SK-N-SH (cell line): ENCODE measurements around the gene TCOF1. TPM values are rescaled to one million over a fixed set of nuclear protein-coding genes. Genes with fewer than 3 reads are reported as not detected.
A peak's percentile ranks its signal among the peaks of the same experiment; 100 is the strongest.

Experiments
- CTCF ChIA-PET: fragments of 300-600, 350-600 bp; formaldehyde crosslinking; extraction: SDS; loops from one replicate; lab custom pipeline; 2021; lab: Yijun Ruan, JAX
- POLR2A ChIA-PET: fragments of 350-600 bp; sonication (Branson Sonifier 250); formaldehyde crosslinking; extraction: SDS; loops from one replicate; lab custom pipeline; 2020; ENCODE audit warnings: antibody characterized with exemption, inconsistent platforms; lab: Yijun Ruan, JAX
- DNase-seq: peaks from one replicate; pipeline ENCODE4 v3.0.0; 2012
- H2AFZ ChIP-seq: fragments of 200-600 bp; sonication (generic); 2 replicates; pipeline ENCODE4 v1.8.1; 2016; ENCODE audit warnings: antibody characterized with exemption, mild to moderate bottlenecking, low read depth
- H3F3A ChIP-seq: fragments of 200-600 bp; sonication (generic); replicated peaks from 2 replicates; pipeline ENCODE3; 2016; ENCODE audit warnings: antibody characterized with exemption, mild to moderate bottlenecking; ENCODE audit not compliant: insufficient read depth
- H3K27ac ChIP-seq, 2 experiments: fragments of 200-500 bp in 1 of 2; fragments of 200-600 bp in 1 of 2; sonication (Bioruptor generic) in 1 of 2; sonication (generic), shearing (Covaris generic) in 1 of 2; 2 replicates each; pipeline versions ENCODE4 v1.5.1 to v1.6.1; 2014 to 2016; ENCODE audit warnings: low read depth in 2 of 2, inconsistent platforms in 1 of 2, low read length in 1 of 2, mild to moderate bottlenecking in 1 of 2, mixed read lengths in 1 of 2
- H3K27me3 ChIP-seq: fragments of 200-600 bp; sonication (generic), shearing (Covaris generic); 2 replicates; pipeline ENCODE4 v1.6.1; 2016; ENCODE audit warnings: mixed run types; ENCODE audit not compliant: insufficient read depth
- H3K36me3 ChIP-seq, 2 experiments: fragments of 200-500 bp in 1 of 2; fragments of 200-600 bp in 1 of 2; sonication (Bioruptor generic) in 1 of 2; sonication (generic) in 1 of 2; replicated peaks in 1 of 2; 2 replicates each; pipeline versions ENCODE3 to v1.5.1; 2014 to 2016; ENCODE audit warnings: low read length in 1 of 2, mild to moderate bottlenecking in 1 of 2; ENCODE audit not compliant: insufficient read depth in 2 of 2, control insufficient read depth in 1 of 2
- H3K4me1 ChIP-seq, 2 experiments: fragments of 200-500 bp in 1 of 2; fragments of 200-600 bp in 1 of 2; sonication (Bioruptor generic) in 1 of 2; sonication (generic), shearing (Covaris generic) in 1 of 2; 2 replicates each; pipeline versions ENCODE4 v1.5.1 to v1.6.1; 2014 to 2016; ENCODE audit warnings: low read depth in 1 of 2, low read length in 1 of 2, mixed run types in 1 of 2; ENCODE audit not compliant: insufficient read depth in 2 of 2, control insufficient read depth in 1 of 2
- H3K4me2 ChIP-seq: fragments of 200-600 bp; sonication (generic), shearing (Covaris generic); 2 replicates; pipeline ENCODE4 v1.6.1; 2017; ENCODE audit warnings: mixed run types
- H3K4me3 ChIP-seq, 2 experiments: fragments of 200-500 bp in 1 of 2; fragments of 200-600 bp in 1 of 2; sonication (Bioruptor generic) in 1 of 2; sonication (generic), shearing (Covaris generic) in 1 of 2; 2 replicates each; pipeline versions ENCODE4 v1.5.1 to v1.8.1; 2014 to 2016; ENCODE audit warnings: low read depth in 2 of 2, inconsistent platforms in 1 of 2, low read length in 1 of 2, mild to moderate bottlenecking in 1 of 2, mixed read lengths in 1 of 2, moderate library complexity in 1 of 2
- H3K79me2 ChIP-seq: fragments of 200-600 bp; sonication (generic); 2 replicates; pipeline ENCODE4 v1.8.1; 2017; ENCODE audit warnings: mild to moderate bottlenecking; ENCODE audit not compliant: insufficient read depth
- H3K9ac ChIP-seq: fragments of 200-600 bp; sonication (generic); 2 replicates; pipeline ENCODE4 v1.6.1; 2017; ENCODE audit warnings: mixed run types
- H3K9me2 ChIP-seq: fragments of 200-600 bp; sonication (generic); 2 replicates; pipeline ENCODE4 v1.6.1; 2017; ENCODE audit warnings: mixed run types
- H3K9me3 ChIP-seq: fragments of 200-600 bp; sonication (generic); 2 replicates; pipeline ENCODE4 v1.6.1; 2017; ENCODE audit warnings: mixed run types, mild to moderate bottlenecking, moderate library complexity
- H4K20me1 ChIP-seq: fragments of 200-600 bp; sonication (generic); 2 replicates; pipeline ENCODE4 v1.6.1; 2017; ENCODE audit warnings: mild to moderate bottlenecking, mixed run types; ENCODE audit not compliant: insufficient read depth
- CTCF ChIP-seq: fragments of 200-600 bp; sonication (generic); IDR thresholded peaks from 2 replicates; pipeline ENCODE4 v1.6.1; 2017; ENCODE audit warnings: antibody characterized with exemption, mild to moderate bottlenecking, moderate library complexity
- FOXM1 ChIP-seq: IDR thresholded peaks from 2 replicates; pipeline ENCODE4 v1.4.0; 2012; ENCODE audit warnings: low read depth, mild to moderate bottlenecking
- GATA2 ChIP-seq: sonication (generic); formaldehyde crosslinking; IDR thresholded peaks from 2 replicates; pipeline ENCODE4 v1.5.0; 2020; ENCODE audit warnings: mild to moderate bottlenecking, missing genetic modification reagents
- JUND ChIP-seq: IDR thresholded peaks from 2 replicates; pipeline ENCODE4 v1.4.0; 2012
- MAX ChIP-seq: IDR thresholded peaks from 2 replicates; pipeline ENCODE4 v1.4.0; 2012; ENCODE audit warnings: low read depth
- MXI1 ChIP-seq: IDR thresholded peaks from 2 replicates; pipeline ENCODE4 v1.6.1; 2012; ENCODE audit warnings: mild to moderate bottlenecking, low read depth, low read length, improper control_type of control experiment
- NFIC ChIP-seq: IDR thresholded peaks from 2 replicates; pipeline ENCODE4 v1.4.0; 2012; ENCODE audit warnings: borderline replicate concordance
- PBX3 ChIP-seq: IDR thresholded peaks from 2 replicates; pipeline ENCODE4; 2012
- SIN3A ChIP-seq: IDR thresholded peaks from 2 replicates; pipeline ENCODE4 v1.6.1; 2012; ENCODE audit warnings: low read depth, mild to moderate bottlenecking, low read length, moderate library complexity, borderline replicate concordance
- TCF12 ChIP-seq: IDR thresholded peaks from 2 replicates; pipeline ENCODE4 v1.4.0; 2012
- USF2 ChIP-seq: fragments of 150-350 bp; IDR thresholded peaks from 2 replicates; pipeline ENCODE4 v1.6.1; 2017; ENCODE audit warnings: antibody characterized with exemption, low read length, low read depth, borderline replicate concordance
- YY1 ChIP-seq: IDR thresholded peaks from 2 replicates; pipeline ENCODE4 v1.4.0; 2012; ENCODE audit warnings: low read depth, mild to moderate bottlenecking
- ZBTB33 ChIP-seq: IDR thresholded peaks from 2 replicates; pipeline ENCODE4 v1.4.0; 2012; ENCODE audit warnings: low read depth, borderline replicate concordance
- WGBS: methylation state at CpG from one replicate; pipeline ENCODE4 v1.1.6; 2017; ENCODE audit warnings: low lambda C conversion rate; 5-methylcytosine and 5-hydroxymethylcytosine counted together
- polyA plus RNA-seq, 3 experiments: library from polyadenylated mRNA; depleted of rRNA; stranded (reverse); fragments of >200 nt; gene quantifications; 2 replicates each; pipeline ENCODE4 v1.2.3, GENCODE V29; 2012
- TF ChIP-seq, protein P1 (sequence below): IDR thresholded peaks from 2 replicates; pipeline ENCODE4 v1.4.0; 2012; ENCODE audit warnings: low read depth, borderline replicate concordance

Gene TCOF1
- polyA plus RNA-seq, 1 of the 3 experiments (the other 2 are of a cell fraction): 33.0 TPM

GRCh38 chr5:150318613-150319483, 38.6 kb upstream of the TCOF1 start:
- peak overlapping the region; percentile 65 for H3K9ac ChIP-seq
- H3K9me2 ChIP-seq: no peaks in the 10 kb centered on the region
- no peak overlapping the region for H3K4me3 ChIP-seq
- H3K27ac ChIP-seq: peak overlapping the region; percentile 36 to 99; a peak in 3 of 4 replicates
- H3K4me2 ChIP-seq: 0 out of 2 replicates have a peak overlapping the region, but pooled peaks have one; percentile 9
- 92% methylated on average over 6 of the region's 9 CpGs for WGBS
- H4K20me1 ChIP-seq: no peaks in the 10 kb centered on the region
- H3K9me3 ChIP-seq: no peaks in the 10 kb centered on the region
- H3F3A ChIP-seq: peaks cover 34% of the 10 kb centered on the region
- H3K79me2 ChIP-seq: no peaks in the 10 kb centered on the region
- no peaks in the 10 kb centered on the region for H3K27me3 ChIP-seq
- DNase-seq: no peak
- TF ChIP-seq CTCF (no peak), YY1 (no peak), MAX (no peak), TCF12 (no peak), NFIC (no peak), USF2 (no peak)
- peak overlapping the region; percentile 52; the same call in 1 of the 2 replicates for H2AFZ ChIP-seq
- ChIA-PET POLR2A (no interaction called here), CTCF (interaction anchor here (1.1 to 2.1 kb wide), 3 partner anchors 32 to 72 kb away, joined by 3 to 6 read pairs (median 6); no protein-coding TSS in a partner anchor)
- H3K4me1 ChIP-seq: peaks cover 29 to 30% of the 10 kb centered on the region in 2 experiments
- no peaks in the 10 kb centered on the region for H3K36me3 ChIP-seq

DNA sequence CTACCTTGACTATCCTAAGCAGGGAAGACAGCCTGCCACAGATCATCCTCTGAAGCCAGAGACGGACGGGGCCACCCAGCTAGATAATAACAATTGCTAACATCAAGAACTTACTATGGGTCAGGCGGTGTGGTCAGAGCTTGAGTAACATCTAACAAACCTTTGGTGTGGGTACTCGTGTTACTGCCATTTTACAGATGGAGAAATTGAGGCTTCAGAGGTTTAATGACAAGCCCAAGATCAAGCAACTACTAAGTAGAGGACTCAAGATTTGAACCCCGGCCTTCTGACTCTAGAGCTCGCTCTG, 38.1 kb upstream of the TCOF1 start:
- TF ChIP-seq, protein P1, sequence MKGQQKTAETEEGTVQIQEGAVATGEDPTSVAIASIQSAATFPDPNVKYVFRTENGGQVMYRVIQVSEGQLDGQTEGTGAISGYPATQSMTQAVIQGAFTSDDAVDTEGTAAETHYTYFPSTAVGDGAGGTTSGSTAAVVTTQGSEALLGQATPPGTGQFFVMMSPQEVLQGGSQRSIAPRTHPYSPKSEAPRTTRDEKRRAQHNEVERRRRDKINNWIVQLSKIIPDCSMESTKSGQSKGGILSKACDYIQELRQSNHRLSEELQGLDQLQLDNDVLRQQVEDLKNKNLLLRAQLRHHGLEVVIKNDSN: no peak
- TF ChIP-seq ZBTB33 (no peak), TCF12 (no peak), FOXM1 (no peak), JUND (no peak), MXI1 (no peak), CTCF (no peak), NFIC (no peak), GATA2 (CRISPR knock-in tag) (no peak), SIN3A (no peak), PBX3 (no peak)
- Histone ChIP-seq H3K27me3 (no peaks in the 10 kb centered on the region), H3K36me3 (no peaks in the 10 kb centered on the region), H3K79me2 (no peaks in the 10 kb centered on the region), H3K4me2 (0 out of 2 replicates have a peak overlapping the region, but pooled peaks have one; percentile 9), H3F3A (peaks cover 34% of the 10 kb centered on the region), H3K4me1 (peaks cover 27% of the 10 kb centered on the region in 2 experiments), H4K20me1 (no peaks in the 10 kb centered on the region), H3K9me3 (no peaks in the 10 kb centered on the region), H3K9me2 (no peaks in the 10 kb centered on the region), H3K4me3 (no peak overlapping the region), H2AFZ (no peak overlapping the region), H3K9ac (peak overlapping the region; percentile 65), H3K27ac (peak overlapping the region in 1 of 2 experiments; percentile 99; a peak in 2 of 4 replicates)
- DNase-seq: no peak
- POLR2A ChIA-PET: no interaction called here
- CTCF ChIA-PET: interaction anchor here (1.1 to 2.1 kb wide), 4 partner anchors 15 to 73 kb away, joined by 3 to 6 read pairs (median 5); no protein-coding TSS in a partner anchor
- WGBS: 98% methylated on average over 6 of the region's 6 CpGs
